Skeletal muscle satellite cell (primary cell): ENCODE data around the gene FXN.

Source experiments
- H3K27me3 ChIP-seq: 2 replicates; pipeline ENCODE4 v1.7.0; 2013; ENCODE audit warnings: low read length; ENCODE audit not compliant: control insufficient read depth, insufficient read depth
- H3K36me3 ChIP-seq: 2 replicates; pipeline ENCODE4 v1.7.0; 2013; ENCODE audit warnings: mild to moderate bottlenecking, control low read depth, low read length; ENCODE audit not compliant: insufficient read depth
- H3K4me1 ChIP-seq: 2 replicates; pipeline ENCODE4 v1.7.0; 2013; ENCODE audit warnings: low read length; ENCODE audit not compliant: control insufficient read depth, insufficient read depth
- H3K4me2 ChIP-seq: 2 replicates; pipeline ENCODE4 v1.7.0; 2013; ENCODE audit warnings: mild to moderate bottlenecking, low read length
- H3K4me3 ChIP-seq: 2 replicates; pipeline ENCODE4 v1.7.0; 2013; ENCODE audit warnings: low read length
- H3K9ac ChIP-seq: 2 replicates; pipeline ENCODE4 v1.7.0; 2013; ENCODE audit warnings: mild to moderate bottlenecking, low read depth, low read length, moderate library complexity
- H3K9me3 ChIP-seq: replicated peaks from 2 replicates; pipeline ENCODE4 v1.7.0; 2013; ENCODE audit warnings: mild to moderate bottlenecking, control low read depth, low read length

Gene FXN

GRCh38 chr9:69132361-69132760 is 96.8 kb downstream of the FXN start:
- Histone ChIP-seq H3K9me3 (no peaks in the 10 kb centered on the region), H3K36me3 (no peaks in the 10 kb centered on the region), H3K27me3 (no peaks in the 10 kb centered on the region), H3K4me1 (peaks cover 21% of the 10 kb centered on the region), H3K4me3 (no peak overlapping the region), H3K9ac (no peak overlapping the region), H3K4me2 (no peak overlapping the region)

GRCh38 chr9:69134412-69134811 is 98.9 kb downstream of the FXN start:
- Histone ChIP-seq H3K36me3 (no peaks in the 10 kb centered on the region), H3K9ac (no peak overlapping the region), H3K4me1 (peaks cover 21% of the 10 kb centered on the region), H3K9me3 (no peaks in the 10 kb centered on the region), H3K4me3 (no peak overlapping the region), H3K27me3 (no peaks in the 10 kb centered on the region), H3K4me2 (no peak overlapping the region)

- Histone ChIP-seq H3K4me3 (no peak overlapping the region), H3K36me3 (no peaks in the 10 kb centered on the region), H3K4me1 (peaks cover 13% of the 10 kb centered on the region), H3K9ac (no peak overlapping the region), H3K27me3 (no peaks in the 10 kb centered on the region), H3K4me2 (no peak overlapping the region), H3K9me3 (no peaks in the 10 kb centered on the region)
Measured at GRCh38 chr9:69136185-69136584, 100.6 kb downstream of the FXN start.

DNA sequence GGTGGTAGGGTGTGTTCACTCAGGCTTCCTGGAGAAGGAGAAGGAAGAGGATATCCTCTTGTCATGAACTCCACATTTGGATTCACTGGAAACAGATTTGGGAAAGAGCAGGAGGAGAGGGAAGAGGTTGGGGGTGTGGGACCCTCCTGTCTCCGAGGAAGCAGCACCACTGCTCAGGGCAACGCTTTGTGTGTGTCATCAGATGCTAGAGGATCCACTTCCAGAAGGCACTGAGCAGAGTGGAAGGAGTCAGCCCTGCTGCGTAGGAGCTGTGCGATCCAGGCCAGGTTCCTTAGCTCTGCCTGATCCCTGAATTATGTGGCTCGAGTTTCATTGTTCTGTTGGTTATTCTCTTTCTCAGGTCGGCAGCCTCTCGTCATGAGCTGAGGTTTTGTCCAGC is 101.2 kb downstream of the FXN start:
- Histone ChIP-seq H3K4me1 (peaks cover 7% of the 10 kb centered on the region), H3K9ac (no peak overlapping the region), H3K27me3 (no peaks in the 10 kb centered on the region), H3K4me2 (no peak overlapping the region), H3K4me3 (no peak overlapping the region), H3K36me3 (no peaks in the 10 kb centered on the region), H3K9me3 (no peaks in the 10 kb centered on the region)

DNA sequence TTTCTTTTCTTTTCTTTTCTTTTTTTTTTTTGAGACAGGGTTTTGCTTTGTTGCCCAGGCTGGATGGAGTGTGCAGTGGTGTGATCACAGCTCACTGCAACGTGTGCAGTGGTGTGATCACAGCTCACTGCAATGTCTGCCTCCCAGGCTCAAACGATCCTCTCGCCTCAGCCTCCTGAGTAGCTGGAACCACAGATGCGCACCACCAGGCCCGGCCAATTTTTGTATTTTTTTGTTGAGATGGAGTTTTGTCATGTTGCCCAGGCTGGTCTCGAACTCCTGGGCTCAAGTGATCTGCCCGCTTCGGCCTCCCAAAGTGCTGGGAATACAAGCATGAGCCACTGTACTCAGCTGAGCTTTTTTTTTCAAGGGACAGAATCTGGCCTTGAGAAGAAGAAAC is 101.8 kb downstream of the FXN start:
- H3K36me3 ChIP-seq = no peaks in the 10 kb centered on the region
- H3K4me3 ChIP-seq = no peak overlapping the region

GRCh38 chr9:69139596-69139995 is 104.0 kb downstream of the FXN start:
- no peak overlapping the region for H3K9ac ChIP-seq
- H3K4me2 ChIP-seq = no peak overlapping the region
- H3K27me3 ChIP-seq = no peaks in the 10 kb centered on the region
- H3K36me3 ChIP-seq = no peaks in the 10 kb centered on the region
- H3K4me3 ChIP-seq = no peak overlapping the region
- H3K4me1 ChIP-seq = no peaks in the 10 kb centered on the region
- H3K9me3 ChIP-seq = no peaks in the 10 kb centered on the region

More for the DNA sequence above, 101.8 kb downstream of the FXN start:
- H3K27me3 ChIP-seq = no peaks in the 10 kb centered on the region
- H3K9ac ChIP-seq = no peak overlapping the region
- no peaks in the 10 kb centered on the region for H3K9me3 ChIP-seq
- peaks cover 2% of the 10 kb centered on the region for H3K4me1 ChIP-seq
- no peak overlapping the region for H3K4me2 ChIP-seq

GRCh38 chr9:69140123-69140735 is 104.7 kb downstream of the FXN start:
- Histone ChIP-seq H3K4me2 (no peak overlapping the region), H3K9ac (no peak overlapping the region), H3K27me3 (no peaks in the 10 kb centered on the region), H3K9me3 (no peaks in the 10 kb centered on the region), H3K4me3 (no peak overlapping the region), H3K36me3 (no peaks in the 10 kb centered on the region), H3K4me1 (no peaks in the 10 kb centered on the region)

DNA sequence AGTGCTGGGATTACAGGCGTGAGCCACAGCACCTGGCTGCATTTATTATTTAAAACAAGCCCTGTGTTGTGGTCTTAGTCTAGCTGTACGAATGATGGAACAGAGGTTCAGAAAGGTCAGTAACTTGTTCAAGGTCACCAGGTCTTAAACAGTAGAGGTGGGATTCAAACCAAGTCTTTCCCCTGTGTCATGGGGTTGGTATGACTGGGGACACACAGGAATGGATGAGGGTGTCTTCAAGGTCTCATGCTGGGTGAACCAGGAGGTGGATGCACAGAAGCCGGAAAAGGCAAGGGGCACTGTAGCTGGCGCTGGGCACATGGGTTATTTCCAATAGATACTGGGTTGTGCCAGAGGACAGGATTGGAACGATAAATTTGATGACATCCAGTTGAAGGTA is 106.3 kb downstream of the FXN start:
- no peaks in the 10 kb centered on the region for H3K36me3 ChIP-seq
- H3K4me2 ChIP-seq = no peak overlapping the region
- H3K4me1 ChIP-seq = no peaks in the 10 kb centered on the region
- H3K9ac ChIP-seq = no peak overlapping the region
- H3K9me3 ChIP-seq = no peaks in the 10 kb centered on the region
- no peaks in the 10 kb centered on the region for H3K27me3 ChIP-seq
- no peak overlapping the region for H3K4me3 ChIP-seq

GRCh38 chr9:69143291-69143690 is 107.7 kb downstream of the FXN start:
- H3K36me3 ChIP-seq = no peaks in the 10 kb centered on the region
- H3K9me3 ChIP-seq = no peaks in the 10 kb centered on the region
- H3K27me3 ChIP-seq = no peaks in the 10 kb centered on the region
- no peak overlapping the region for H3K4me2 ChIP-seq
- H3K4me3 ChIP-seq = no peak overlapping the region
- no peaks in the 10 kb centered on the region for H3K4me1 ChIP-seq
- no peak overlapping the region for H3K9ac ChIP-seq

- Histone ChIP-seq H3K4me1 (no peaks in the 10 kb centered on the region), H3K9ac (no peak overlapping the region), H3K4me3 (no peak overlapping the region), H3K4me2 (no peak overlapping the region), H3K27me3 (no peaks in the 10 kb centered on the region), H3K9me3 (no peaks in the 10 kb centered on the region), H3K36me3 (no peaks in the 10 kb centered on the region)
Measured at GRCh38 chr9:69145144-69145715, 109.7 kb downstream of the FXN start.

GRCh38 chr9:69147041-69147834 is 111.7 kb downstream of the FXN start:
- H3K36me3 ChIP-seq = no peaks in the 10 kb centered on the region
- H3K9me3 ChIP-seq = no peaks in the 10 kb centered on the region
- H3K4me2 ChIP-seq = no peak overlapping the region
- no peaks in the 10 kb centered on the region for H3K4me1 ChIP-seq
- H3K9ac ChIP-seq = no peak overlapping the region
- H3K27me3 ChIP-seq = no peaks in the 10 kb centered on the region
- H3K4me3 ChIP-seq = no peak overlapping the region
